ENCODE measurements around the gene ID3.

ID3 gene

GRCh38 chr1:23581219-23581618 is 21.9 kb upstream of the ID3 start:
- DNase-seq (ENCODE audit: low read depth in 1 of 2, low spot score in 1 of 2) = no peak
- in situ Hi-C loops (cut with HindIII; ENCODE audit: low pct_unique_long_range_greater_than_20kb, low sequenced_read_pairs) = no loop called here
- TF ChIP-seq JUND (IDR thresholded peaks at IDR 0.05; ENCODE audit: low read depth) = no peak

GRCh38 chr1:23578997-23579363 is 19.7 kb upstream of the ID3 start:
- TF ChIP-seq JUND (IDR thresholded peaks at IDR 0.05; ENCODE audit: low read depth) = no peak
- in situ Hi-C loops (cut with HindIII; ENCODE audit: low pct_unique_long_range_greater_than_20kb, low sequenced_read_pairs) = no loop called here
- DNase-seq (ENCODE audit: low read depth in 1 of 2, low spot score in 1 of 2) = no peak

- TF ChIP-seq JUND (IDR thresholded peaks at IDR 0.05; ENCODE audit: low read depth) = no peak
- DNase-seq (ENCODE audit: low read depth in 1 of 2, low spot score in 1 of 2) = no peak
- in situ Hi-C loops (cut with HindIII; ENCODE audit: low pct_unique_long_range_greater_than_20kb, low sequenced_read_pairs) = no loop called here
Measured at GRCh38 chr1:23578311-23578996, 19.2 kb upstream of the ID3 start.

GRCh38 chr1:23577056-23578004 is 18.0 kb upstream of the ID3 start:
- TF ChIP-seq JUND (IDR thresholded peaks at IDR 0.05; ENCODE audit: low read depth) = no peak
- no peak for DNase-seq (ENCODE audit: low read depth in 1 of 2, low spot score in 1 of 2)
- in situ Hi-C loops (cut with HindIII; ENCODE audit: low pct_unique_long_range_greater_than_20kb, low sequenced_read_pairs) = no loop called here

DNA sequence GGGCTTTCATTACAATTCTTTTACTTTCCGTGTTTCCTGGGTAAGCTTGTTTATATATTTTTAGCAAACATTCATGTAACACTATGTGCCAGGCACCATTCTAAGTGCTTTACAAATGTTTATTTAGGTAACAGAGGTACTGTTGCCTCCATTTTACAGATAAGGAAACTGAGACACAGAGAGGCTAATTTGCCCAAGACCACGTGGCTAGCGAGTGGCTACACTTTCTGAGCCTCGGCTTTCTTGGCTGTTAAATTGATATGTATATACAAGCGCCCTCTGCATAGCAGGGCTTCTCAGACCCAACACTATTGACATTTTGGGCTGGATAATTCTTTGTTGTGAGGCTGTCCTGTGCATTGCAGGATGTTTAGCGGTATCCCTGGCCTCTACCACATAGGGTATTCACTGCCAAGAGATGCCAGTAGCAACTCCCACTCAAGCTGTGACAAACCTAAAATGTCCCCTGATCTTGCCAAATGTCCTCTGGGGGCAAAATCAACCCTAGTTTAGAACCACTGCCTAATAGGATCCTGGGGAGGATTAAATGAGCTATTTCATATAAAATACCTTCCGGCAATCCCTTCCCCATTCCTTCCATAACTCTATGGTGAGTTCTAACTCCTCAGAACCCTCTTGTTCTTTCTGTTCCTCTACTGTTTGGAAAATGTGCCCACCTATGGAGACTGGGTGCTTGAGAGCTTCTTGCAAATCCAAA is 17.2 kb upstream of the ID3 start:
- in situ Hi-C loops (cut with HindIII; ENCODE audit: low pct_unique_long_range_greater_than_20kb, low sequenced_read_pairs) = no loop called here
- no peak for DNase-seq (ENCODE audit: low read depth in 1 of 2, low spot score in 1 of 2)
- no peak for TF ChIP-seq JUND (IDR thresholded peaks at IDR 0.05; ENCODE audit: low read depth)

DNA sequence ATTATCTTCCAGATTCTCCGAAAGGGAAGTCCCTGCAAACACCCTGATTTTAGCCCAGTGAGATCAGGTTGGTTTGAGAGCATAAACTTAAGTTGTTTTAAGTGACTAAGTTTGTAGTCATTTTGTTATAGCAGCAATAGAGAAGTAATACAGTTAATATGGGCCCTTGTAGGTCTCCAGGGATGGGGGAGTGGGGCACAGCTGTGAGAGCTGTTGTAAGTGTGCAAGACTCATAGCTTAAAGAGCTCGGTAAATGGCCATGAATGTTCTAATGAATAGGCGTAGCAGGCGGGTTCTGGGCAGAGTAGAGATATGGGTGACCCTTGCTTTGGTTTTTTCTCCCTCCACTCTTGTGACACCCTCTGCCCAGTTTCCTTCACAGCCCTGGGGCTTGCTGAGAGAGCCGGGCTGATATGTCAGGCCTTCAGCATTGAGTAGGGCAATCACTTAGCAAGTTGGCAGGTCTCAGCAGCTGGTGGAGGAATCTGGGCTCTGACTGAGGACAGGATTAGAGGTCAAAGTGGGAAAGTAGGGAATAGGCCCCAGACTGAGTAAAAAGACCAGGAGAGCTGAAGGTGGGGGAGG is 16.0 kb upstream of the ID3 start:
- in situ Hi-C loops (cut with HindIII; ENCODE audit: low pct_unique_long_range_greater_than_20kb, low sequenced_read_pairs) = no loop called here
- DNase-seq (ENCODE audit: low read depth in 1 of 2, low spot score in 1 of 2) = no peak
- no peak for TF ChIP-seq JUND (IDR thresholded peaks at IDR 0.05; ENCODE audit: low read depth)

DNA sequence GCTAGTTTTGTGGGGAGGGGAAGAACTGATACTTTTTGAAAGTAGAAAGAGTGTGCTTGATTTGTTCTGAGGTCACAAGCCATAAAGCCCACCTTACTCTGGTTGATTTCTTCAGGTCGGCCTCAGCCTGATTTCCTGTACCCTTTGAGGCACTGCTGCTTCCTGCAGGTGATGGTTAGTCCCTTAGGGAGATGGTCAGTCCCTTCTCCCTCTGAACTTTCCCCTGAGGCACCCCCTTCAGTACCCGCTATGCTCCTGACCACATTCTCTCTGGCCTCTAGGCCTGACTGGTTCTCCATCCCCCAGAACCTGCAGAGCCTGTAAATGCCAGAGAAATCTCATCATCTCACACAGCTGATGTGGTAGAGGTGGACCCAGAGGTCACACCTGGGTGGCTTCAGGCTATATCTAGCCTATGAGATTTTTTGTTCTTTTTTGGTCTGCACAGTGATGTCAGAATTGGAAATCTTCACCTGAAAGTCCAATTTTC is 15.0 kb upstream of the ID3 start:
- TF ChIP-seq JUND (IDR thresholded peaks at IDR 0.05; ENCODE audit: low read depth) = no peak
- peak in 1 of 2 experiments; percentile 59 for DNase-seq (ENCODE audit: low read depth in 1 of 2, low spot score in 1 of 2)
- in situ Hi-C loops (cut with HindIII; ENCODE audit: low pct_unique_long_range_greater_than_20kb, low sequenced_read_pairs) = no loop called here

DNA sequence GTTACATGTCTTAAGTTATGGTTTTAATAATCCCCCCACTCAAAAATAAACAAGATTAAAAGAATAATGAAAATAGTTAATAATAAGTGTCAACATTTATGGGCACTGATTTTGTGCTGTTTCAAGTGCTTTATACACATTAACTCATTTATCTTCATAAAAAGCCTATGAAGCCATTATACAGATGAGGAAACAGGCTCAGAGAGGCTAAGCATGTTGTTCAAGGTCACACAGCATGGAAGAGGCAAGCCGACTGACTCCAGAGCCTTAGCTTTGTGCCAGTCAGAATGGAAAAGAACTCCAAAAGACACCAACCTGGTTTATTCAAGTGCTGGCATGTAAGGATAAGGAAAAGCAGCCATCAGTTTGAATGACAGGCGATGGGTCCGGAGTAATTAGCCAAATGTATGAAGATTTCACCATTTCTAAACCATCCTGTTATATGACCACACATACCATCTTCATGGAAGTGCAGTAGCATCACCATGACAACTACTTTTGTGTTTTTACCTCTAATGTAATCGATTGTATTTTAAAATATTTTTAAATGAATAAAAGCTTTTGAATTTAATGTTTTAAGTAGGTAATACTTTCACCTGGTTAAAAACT is 14.4 kb upstream of the ID3 start:
- no peak for DNase-seq (ENCODE audit: low read depth in 1 of 2, low spot score in 1 of 2)
- no peak for TF ChIP-seq JUND (IDR thresholded peaks at IDR 0.05; ENCODE audit: low read depth)
- in situ Hi-C loops (cut with HindIII; ENCODE audit: low pct_unique_long_range_greater_than_20kb, low sequenced_read_pairs) = no loop called here

DNA sequence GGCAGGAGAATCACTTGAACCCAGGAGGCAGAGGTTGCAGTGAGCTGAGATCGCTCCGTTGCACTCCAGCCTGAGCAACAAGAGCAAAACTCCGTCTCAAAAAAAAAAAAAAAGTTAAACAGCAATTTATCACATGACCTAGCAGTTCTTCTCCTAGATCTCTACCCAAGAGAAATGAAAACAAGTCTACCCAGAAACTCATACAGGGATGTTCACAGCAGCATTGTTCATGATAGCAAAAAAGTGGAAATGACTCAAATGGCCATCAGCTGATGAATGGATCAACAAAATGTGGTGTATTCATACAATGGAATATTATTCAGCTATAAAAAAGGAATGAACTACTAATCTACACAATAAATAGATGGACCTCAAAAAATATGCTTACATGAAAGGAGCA is 12.2 kb upstream of the ID3 start:
- TF ChIP-seq JUND (IDR thresholded peaks at IDR 0.05; ENCODE audit: low read depth) = no peak
- in situ Hi-C loops (cut with HindIII; ENCODE audit: low pct_unique_long_range_greater_than_20kb, low sequenced_read_pairs) = no loop called here
- DNase-seq (ENCODE audit: low read depth in 1 of 2, low spot score in 1 of 2) = no peak

GRCh38 chr1:23570001-23570691 is 10.8 kb upstream of the ID3 start:
- in situ Hi-C loops (cut with HindIII; ENCODE audit: low pct_unique_long_range_greater_than_20kb, low sequenced_read_pairs) = no loop called here
- DNase-seq (ENCODE audit: low read depth in 1 of 2, low spot score in 1 of 2) = no peak
- TF ChIP-seq JUND (IDR thresholded peaks at IDR 0.05; ENCODE audit: low read depth) = no peak

- in situ Hi-C loops (cut with HindIII; ENCODE audit: low pct_unique_long_range_greater_than_20kb, low sequenced_read_pairs) = no loop called here
- DNase-seq (ENCODE audit: low read depth in 1 of 2, low spot score in 1 of 2) = no peak
- TF ChIP-seq JUND (IDR thresholded peaks at IDR 0.05; ENCODE audit: low read depth) = no peak
Measured at GRCh38 chr1:23568608-23569383, 9.5 kb upstream of the ID3 start.
